HG02943 (cell line): ENCODE measurements around the gene HOTAIR.

Experiments
- ATAC-seq: cut with Tn5 transposase; IDR thresholded peaks from one replicate; pipeline ENCODE4 v1.9.1; 2021; ENCODE audit warnings: mild to moderate bottlenecking, low read depth, moderate library complexity; ENCODE audit not compliant: unreplicated experiment

HOTAIR gene

GRCh38 chr12:53963434-53964314 is 11.1 kb downstream of the HOTAIR start:
- no peak for ATAC-seq

- no peak for ATAC-seq
Measured at GRCh38 chr12:53963005-53963404, 11.7 kb downstream of the HOTAIR start.

GRCh38 chr12:53961025-53961761 is 13.6 kb downstream of the HOTAIR start:
- ATAC-seq: no peak

DNA sequence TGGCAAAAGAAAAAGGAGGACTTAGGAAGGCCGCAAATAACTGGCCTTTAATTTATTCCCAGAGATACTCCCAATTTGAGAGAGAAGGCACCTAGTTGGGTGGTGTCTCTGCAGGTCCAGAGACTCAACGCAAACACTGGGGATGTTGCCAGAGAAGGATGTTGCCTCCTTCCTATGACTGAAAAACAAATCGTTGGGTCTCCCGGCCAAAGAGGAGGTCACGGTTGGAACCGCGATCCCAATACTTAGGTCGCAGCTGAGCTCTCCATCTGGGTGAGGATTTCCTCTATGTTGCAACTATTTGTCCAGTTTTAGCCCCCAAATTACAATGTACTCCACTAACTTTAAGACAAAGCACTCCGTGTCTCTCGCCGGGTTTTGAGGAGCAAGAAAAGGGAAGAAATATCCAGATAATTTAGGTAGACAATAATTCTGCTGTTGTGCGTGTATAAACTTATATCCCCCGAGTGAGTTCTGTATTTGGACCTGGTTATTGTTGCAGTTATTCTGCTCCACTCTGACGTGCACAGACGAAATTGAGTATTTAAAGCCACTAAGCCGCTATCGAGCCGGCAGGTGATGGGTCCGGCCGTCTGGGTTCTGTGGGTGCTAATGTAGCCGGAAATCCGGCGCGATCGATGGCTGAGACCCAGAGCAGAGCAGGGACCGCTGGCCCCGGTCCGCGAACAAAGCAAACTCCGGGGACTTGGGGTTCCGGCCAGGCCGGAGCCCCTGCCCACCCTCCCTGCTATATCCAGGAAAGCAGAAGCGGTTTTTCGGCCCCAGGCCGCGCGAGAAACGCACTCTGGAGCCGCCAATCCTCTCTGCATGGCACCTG is 14.3 kb downstream of the HOTAIR start:
- ATAC-seq: no peak

DNA sequence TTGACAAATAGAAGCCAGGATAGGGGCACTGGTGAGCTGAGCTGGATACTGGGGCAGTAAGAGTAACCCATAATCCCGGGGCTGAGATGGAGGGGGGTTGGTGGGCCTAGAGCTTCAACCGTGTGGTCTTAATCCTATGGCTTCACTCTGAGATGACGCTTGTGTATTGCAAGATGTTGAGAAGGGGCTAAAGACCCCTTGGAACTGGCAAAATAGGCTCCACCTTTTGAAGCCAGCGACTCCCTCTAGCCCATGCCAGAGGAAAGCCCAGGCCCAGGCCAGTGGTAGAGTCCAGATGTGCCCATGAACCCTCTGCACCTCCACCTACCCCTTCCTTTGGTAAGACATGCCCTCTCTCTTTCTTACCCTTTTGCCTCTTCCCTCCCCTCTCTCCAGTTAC is 15.4 kb downstream of the HOTAIR start:
- no peak for ATAC-seq

GRCh38 chr12:53958128-53958527 is 16.6 kb downstream of the HOTAIR start:
- ATAC-seq: no peak

DNA sequence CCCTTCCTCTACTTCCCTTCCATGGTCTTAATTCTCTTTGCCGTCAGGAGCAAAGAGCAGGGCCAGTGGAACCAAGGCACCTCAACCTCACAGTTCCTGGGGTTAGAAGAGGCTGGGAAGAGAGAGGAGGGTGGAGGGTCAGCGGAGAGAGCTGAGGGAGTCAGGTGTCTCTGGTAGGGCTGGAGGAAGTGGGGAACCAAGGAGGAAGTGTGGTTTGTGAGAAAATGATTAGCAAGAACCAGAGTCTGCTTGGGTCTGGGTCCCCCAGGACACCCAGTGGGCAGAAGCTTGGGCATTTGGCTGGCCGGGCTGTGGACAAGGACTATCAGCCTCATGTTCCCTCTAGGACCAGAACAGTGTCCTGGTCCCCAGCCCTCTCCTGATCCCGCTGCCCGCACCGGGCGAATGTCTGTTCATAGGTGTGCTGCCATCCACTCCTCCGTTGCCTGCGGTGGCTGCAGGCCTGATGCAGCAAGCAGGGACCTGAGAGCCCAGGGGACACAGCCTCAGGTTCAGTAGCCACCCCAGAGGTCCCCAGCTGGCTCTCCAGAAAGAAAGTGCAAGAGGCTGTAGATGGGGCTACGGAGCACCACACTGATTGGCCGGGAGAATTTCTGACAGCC is 17.7 kb downstream of the HOTAIR start:
- ATAC-seq: no peak

DNA sequence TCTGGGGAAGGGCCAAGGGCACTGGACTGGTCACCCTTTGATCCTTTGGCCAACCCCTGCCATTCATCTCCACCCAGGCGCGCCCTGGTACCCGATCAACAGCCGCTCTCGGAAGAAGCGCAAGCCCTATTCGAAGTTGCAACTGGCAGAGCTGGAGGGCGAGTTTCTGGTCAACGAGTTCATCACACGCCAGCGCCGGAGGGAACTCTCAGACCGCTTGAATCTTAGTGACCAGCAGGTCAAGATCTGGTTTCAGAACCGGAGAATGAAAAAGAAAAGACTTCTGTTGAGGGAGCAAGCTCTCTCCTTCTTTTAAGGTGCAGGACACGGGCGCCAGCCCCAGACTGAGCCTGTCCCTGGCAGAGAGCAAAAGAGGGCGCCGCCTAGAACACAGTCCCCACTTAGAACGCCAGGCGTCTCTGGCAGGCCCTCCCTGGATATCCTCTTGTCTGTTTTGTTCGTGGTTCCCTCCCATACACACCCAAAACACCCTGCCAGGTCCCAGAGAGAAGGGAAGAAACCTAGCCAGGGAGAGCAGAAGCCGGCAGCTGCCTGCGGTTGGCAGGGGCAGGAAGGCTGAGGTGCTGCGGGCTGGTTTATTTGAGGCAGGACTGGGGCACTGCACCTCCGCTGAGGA is 18.4 kb downstream of the HOTAIR start:
- ATAC-seq: no peak

DNA sequence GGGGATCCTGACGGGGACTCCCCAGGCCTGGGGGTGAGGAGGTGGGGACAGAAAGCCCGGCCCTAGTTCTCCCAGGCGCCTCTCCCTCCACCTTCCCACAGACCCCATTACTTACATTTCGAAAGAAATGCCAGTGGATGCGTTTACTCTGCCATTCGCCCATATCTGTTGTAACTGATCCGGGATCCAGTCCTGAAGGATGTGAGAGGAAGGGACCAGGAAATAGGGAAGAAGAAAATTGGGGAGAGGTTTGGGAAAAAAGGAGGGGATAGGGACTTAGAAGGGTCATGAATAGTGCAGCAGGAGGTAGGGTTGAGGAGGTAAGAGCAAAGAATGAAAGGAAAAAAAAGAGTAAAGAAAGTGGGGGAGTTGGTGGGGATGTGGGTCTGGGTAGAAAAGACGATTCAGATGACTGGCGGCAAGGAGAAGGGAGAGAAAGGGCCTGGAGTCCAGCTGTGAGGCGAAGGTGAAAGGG is 18.9 kb downstream of the HOTAIR start:
- ATAC-seq: no peak

- no peak for ATAC-seq
Measured at GRCh38 chr12:53955036-53955775, 19.5 kb downstream of the HOTAIR start.

DNA sequence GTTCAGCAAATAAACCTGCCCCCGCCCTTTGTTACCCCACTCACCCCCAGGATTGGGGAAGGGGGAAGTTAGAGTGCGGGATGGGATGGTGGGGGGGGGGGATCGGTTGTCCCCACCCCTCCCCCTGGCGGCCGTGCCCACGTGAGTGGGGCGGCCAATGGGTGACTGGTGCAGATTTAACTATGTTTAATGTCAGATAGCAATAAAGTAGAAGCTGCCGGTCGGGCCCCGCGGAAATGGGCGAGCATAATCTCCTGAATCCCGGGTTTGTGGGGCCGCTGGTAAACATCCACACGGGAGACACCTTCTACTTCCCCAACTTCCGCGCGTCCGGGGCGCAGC is 20.1 kb downstream of the HOTAIR start, which contains the start of gene HOXC12:
HOXC12 (plus strand) TSS at position 210 of the 342 bp plus-strand sequence; CDS start at position 237, 27 bp downstream.
- no peak for ATAC-seq

- ATAC-seq: no peak
Measured at GRCh38 chr12:53953831-53954693, 20.7 kb downstream of the HOTAIR start.

GRCh38 chr12:53952871-53953734 is 21.7 kb downstream of the HOTAIR start:
- ATAC-seq: no peak

DNA sequence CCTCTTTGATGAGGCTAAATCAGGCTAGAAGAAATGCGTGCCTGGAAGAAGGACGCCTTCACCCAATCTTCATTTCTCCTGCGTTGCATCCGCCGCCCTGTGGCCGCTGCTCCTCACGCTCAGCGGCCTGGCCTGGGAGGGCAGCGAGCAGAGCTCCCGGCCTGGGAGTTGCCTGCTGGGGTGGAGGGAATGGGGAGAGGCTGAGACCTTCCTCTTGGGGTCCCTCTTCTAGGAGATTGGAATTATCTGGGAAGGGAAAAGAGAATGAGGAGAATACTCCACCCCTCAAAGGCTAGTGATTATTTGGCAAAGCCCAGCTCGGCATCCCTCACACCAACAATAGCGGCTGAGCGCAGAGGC is 22.4 kb downstream of the HOTAIR start:
- no peak for ATAC-seq

- no peak for ATAC-seq
Measured at GRCh38 chr12:53951577-53952334, 23.0 kb downstream of the HOTAIR start.

DNA sequence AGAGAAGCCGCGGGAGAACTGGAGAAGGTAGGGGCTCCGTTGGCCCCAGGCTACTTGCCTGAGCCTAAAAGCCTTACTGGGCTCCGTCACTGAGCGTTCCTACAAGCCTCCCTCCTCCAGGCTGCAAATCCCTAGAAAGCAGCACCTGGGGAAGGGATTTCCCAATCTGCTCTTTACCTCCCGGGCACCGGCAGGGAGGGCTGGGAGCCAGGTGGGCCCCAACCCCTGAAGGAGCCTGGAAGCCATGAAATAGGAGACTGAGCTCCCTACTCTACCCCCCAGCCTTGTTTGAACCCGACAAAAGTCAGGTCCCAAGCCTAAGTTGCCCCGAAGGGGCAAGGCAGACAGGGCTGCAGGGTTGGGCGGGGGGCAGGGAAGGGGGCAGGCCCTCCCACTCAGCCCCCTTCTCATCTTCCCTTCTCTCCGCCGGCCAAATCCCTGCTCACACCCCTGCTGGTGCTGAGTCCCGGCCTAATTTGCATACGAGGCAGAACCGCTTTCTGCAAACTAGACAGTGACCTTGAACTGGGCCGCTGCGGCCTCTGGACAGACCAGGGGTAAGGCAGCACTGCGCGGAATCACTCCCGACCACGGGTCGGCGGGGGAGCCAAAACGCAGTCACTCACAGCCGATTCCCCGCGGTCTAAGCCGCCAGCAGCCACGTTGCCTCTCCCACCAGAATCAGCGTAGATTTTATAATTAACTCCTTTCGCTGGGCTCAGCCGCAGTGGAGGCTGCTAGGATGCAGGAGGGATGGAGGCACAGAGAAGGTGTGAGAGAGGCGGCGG is 23.8 kb downstream of the HOTAIR start:
- no peak for ATAC-seq
